Right lobe of liver (tissue), 6 donors: Measurements from ENCODE around the gene ZNF474. TPM values are rescaled to one million over a fixed set of nuclear protein-coding genes. Genes with fewer than 3 reads are reported as not detected.

Source experiments
- ATAC-seq, 4 donors: fragments of 200-7000 bp; cut with Tn5 transposase; one replicate each; pipeline ENCODE4 v1.9.1; 2020; ENCODE audit warnings: mild to moderate bottlenecking in 4 of 4, moderate library complexity in 4 of 4
- DNase-seq, 3 donors: peaks; one replicate each; pipeline ENCODE4 v3.0.0-alpha.2; 2020
- H3K27ac ChIP-seq, 3 donors: fragments of 200-600 bp; one replicate each; pipeline ENCODE4 v1.8.0; 2022
- H3K27me3 ChIP-seq, 2 donors: fragments of 200-600 bp; one replicate each; pipeline ENCODE4 v1.8.0; 2022
- H3K36me3 ChIP-seq, 4 donors: fragments of 200-600 bp; sonication (generic) in 1 of 4; one replicate each; pipeline versions ENCODE4 v1.5.1 to v1.8.0; 2017 to 2022; ENCODE audit warnings: control low read depth in 1 of 4
- H3K4me1 ChIP-seq, 4 donors: fragments of 200-600 bp; sonication (generic) in 1 of 4; one replicate each; pipeline versions ENCODE4 v1.5.1 to v1.8.0; 2017 to 2022; ENCODE audit warnings: control low read depth in 1 of 4
- H3K4me3 ChIP-seq, 3 donors: fragments of 200-600 bp; one replicate each; pipeline ENCODE4 v1.8.0; 2022
- H3K9me3 ChIP-seq, 4 donors: fragments of 200-600 bp; sonication (generic) in 1 of 4; one replicate each; pipeline versions ENCODE4 v1.5.1 to v1.8.0; 2017 to 2022; ENCODE audit warnings: control low read depth in 1 of 4
- POLR2A ChIP-seq: fragments of 450-650 bp; IDR thresholded peaks from one replicate; pipeline ENCODE4 v1.6.1; 2017; ENCODE audit warnings: antibody characterized with exemption, mild to moderate bottlenecking
- WGBS: methylation state at CpG from one replicate; pipeline ENCODE4 v1.1.6; 2018; ENCODE audit warnings: low coverage, low lambda C conversion rate; ENCODE audit not compliant: insufficient coverage; ENCODE audit errors: missing lambda C conversion rate; 5-methylcytosine and 5-hydroxymethylcytosine counted together
- intact Hi-C, 2 donors: fragments of 100-400 bp; cut with DNase I; formaldehyde crosslinking; loops; one replicate each; pipeline versions ENCODE4 v1.11.2 to v1.14.1; 2022
- long read RNA-seq: library from polyadenylated mRNA; unstranded; transcript quantifications from one replicate; pipeline ENCODE4 v2.0.0, GENCODE V29; 2019
- total RNA-seq, 6 experiments: library from RNA; depleted of rRNA in 2 of 6; stranded (reverse); fragments of >200 nt in 2 of 6; fragmentation: NEBNext Ultra II Directional in 3 of 6; extraction: Animal tissue kit (Norgen Biotek cat#: 25700) in 3 of 6; gene quantifications; one replicate each; pipeline versions ENCODE4 v1.1.0 to v1.2.4, GENCODE V29; 2016 to 2023
- TF ChIP-seq, protein P1 (sequence below), 4 donors: fragments of 200-600 bp in 3 of 4; fragments of 450-650 bp in 1 of 4; IDR thresholded peaks; one replicate each; pipeline versions ENCODE4 v1.5.1 to v1.8.0; 2016 to 2022; ENCODE audit warnings: antibody characterized with exemption in 4 of 4, mild to moderate bottlenecking in 2 of 4
- donor health status: DM: no; HTN: yes; CAD: no.
- donor health status: DM: no; HTN: no; CAD: no.
- donor health status: DM: no; HTN: no; CAD: no.
- donor health status: DM: no; HTN: yes; CAD: no.
- donor health status: DM: no; HTN: yes; CAD: no.

Gene ZNF474
- total RNA-seq = under 1 TPM in 1 of 6 experiments, not detected in 5; 0.12 TPM
- long read RNA-seq = 0 reads

DNA sequence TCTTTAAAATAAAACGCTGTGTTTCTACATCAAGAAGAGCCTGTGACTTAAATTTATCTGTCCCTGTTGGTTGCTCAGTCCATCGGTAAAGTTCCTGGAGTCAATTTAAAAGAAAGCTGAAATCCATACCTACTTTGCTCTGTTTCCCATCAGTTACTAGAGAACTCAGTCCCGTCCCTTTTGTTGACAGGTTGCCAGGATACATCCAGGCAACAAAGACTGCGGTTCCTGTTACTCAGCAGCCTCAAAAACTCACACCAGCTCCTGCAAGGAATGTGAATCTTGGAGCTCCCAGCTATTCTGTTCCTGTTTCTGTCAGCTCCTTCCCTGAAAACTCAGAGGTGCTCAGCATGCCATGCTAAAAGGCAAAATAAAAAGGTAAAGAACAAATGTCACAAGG, at the start of gene ZNF474:
Gene ZNF474 (plus strand): TSS at position 241 of the 400 bp plus-strand sequence. CDS start 22,445 bp downstream, outside the sequence.
- TF ChIP-seq POLR2A = no peak
- TF ChIP-seq, protein P1, sequence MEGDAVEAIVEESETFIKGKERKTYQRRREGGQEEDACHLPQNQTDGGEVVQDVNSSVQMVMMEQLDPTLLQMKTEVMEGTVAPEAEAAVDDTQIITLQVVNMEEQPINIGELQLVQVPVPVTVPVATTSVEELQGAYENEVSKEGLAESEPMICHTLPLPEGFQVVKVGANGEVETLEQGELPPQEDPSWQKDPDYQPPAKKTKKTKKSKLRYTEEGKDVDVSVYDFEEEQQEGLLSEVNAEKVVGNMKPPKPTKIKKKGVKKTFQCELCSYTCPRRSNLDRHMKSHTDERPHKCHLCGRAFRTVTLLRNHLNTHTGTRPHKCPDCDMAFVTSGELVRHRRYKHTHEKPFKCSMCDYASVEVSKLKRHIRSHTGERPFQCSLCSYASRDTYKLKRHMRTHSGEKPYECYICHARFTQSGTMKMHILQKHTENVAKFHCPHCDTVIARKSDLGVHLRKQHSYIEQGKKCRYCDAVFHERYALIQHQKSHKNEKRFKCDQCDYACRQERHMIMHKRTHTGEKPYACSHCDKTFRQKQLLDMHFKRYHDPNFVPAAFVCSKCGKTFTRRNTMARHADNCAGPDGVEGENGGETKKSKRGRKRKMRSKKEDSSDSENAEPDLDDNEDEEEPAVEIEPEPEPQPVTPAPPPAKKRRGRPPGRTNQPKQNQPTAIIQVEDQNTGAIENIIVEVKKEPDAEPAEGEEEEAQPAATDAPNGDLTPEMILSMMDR (IDR thresholded peaks at IDR 0.05) = no peak
- intact Hi-C loops = no loop called here
- Histone ChIP-seq H3K36me3 (no peaks in the 10 kb centered on the region), H3K9me3 (no peaks in the 10 kb centered on the region), H3K27me3 (no peaks in the 10 kb centered on the region), H3K4me1 (no peaks in the 10 kb centered on the region), H3K27ac (no peak within 1 kb of the TSS), H3K4me3 (no peak within 1 kb of the TSS)
- ATAC-seq (no peak), DNase-seq (no peak)
- WGBS = 19% methylated on average over 4 of the region's 4 CpGs

DNA sequence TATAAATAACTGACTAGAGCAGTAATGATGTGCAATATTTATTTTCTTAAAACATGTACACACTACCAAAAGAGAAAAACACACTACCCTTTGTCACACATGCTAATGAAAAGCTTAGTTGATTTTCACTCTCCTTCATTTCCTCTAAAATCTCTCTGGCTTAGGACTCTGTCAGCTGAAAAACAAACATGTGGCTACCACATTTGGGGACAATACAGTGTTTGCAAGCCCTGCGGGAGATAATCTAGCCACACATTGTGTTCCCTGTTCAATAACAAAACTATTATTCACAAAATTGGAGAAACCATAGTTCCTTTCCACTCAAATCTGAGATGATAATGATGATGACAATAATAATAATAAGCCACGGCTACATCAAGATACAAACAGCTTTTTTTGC, 47.8 kb upstream of the ZNF474 start:
- Histone ChIP-seq H3K27me3 (peaks cover 0 to 6% of the 10 kb centered on the region in 2 donors), H3K9me3 (no peaks in the 10 kb centered on the region), H3K4me3 (no peak overlapping the region), H3K27ac (no peak overlapping the region), H3K36me3 (no peaks in the 10 kb centered on the region), H3K4me1 (peaks cover 0 to 14% (median 0%) of the 10 kb centered on the region in 4 donors)
- intact Hi-C loops = no loop called here
- WGBS = 57% methylated on average over 2 of the region's 2 CpGs
- TF ChIP-seq, protein P1 (IDR thresholded peaks at IDR 0.05) = no peak
- no peak for TF ChIP-seq POLR2A
- ATAC-seq = no peak
- no peak for DNase-seq

DNA sequence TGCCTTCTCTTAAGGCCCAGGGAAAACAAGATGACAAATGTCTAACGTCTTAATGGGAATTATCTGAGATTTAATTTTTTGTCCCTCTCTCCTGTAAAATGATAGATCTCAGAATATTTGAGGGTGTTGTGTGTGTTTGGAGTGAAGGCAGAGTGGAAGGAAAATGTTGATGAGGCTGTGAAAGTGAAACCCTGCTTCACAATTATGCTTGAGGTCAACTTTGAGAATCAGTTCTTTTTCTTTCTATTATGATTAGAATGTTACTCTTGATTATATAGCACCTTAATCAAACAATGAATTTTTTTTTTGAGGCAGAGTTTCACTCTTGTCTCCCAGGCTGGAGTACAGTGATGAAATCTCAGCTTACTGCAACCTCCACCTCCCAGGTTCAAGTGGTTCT, 45.8 kb upstream of the ZNF474 start:
- Histone ChIP-seq H3K4me1 (no peaks in the 10 kb centered on the region), H3K9me3 (no peaks in the 10 kb centered on the region), H3K27me3 (no peaks in the 10 kb centered on the region), H3K36me3 (no peaks in the 10 kb centered on the region), H3K27ac (no peak overlapping the region), H3K4me3 (no peak overlapping the region)
- TF ChIP-seq, protein P1 (IDR thresholded peaks at IDR 0.05) = no peak
- TF ChIP-seq POLR2A = no peak
- ATAC-seq (no peak), DNase-seq (no peak)
- 78% methylated on average over 1 of the region's 1 CpG for WGBS
- intact Hi-C loops = no loop called here

DNA sequence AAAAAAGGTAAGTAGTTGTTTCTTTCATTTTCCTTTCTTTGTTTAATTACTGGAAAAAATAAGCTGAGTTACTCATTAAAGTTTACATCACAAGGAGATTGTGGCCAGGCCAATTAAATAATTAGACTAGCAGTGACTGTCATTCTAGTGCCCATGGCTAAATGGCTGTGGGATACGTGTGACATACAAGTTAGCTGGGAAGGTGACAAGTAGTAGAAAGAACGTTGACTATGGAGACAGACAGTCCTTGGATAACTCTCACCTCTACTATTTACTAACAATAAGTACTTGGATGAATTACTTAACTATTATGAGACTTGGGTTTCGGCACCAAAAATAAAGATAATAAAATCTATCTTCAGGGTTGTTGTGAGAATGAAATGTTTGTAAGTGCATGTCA, 44.3 kb upstream of the ZNF474 start:
- Histone ChIP-seq H3K4me1 (no peaks in the 10 kb centered on the region), H3K9me3 (no peaks in the 10 kb centered on the region), H3K36me3 (no peaks in the 10 kb centered on the region), H3K4me3 (no peak overlapping the region), H3K27ac (no peak overlapping the region), H3K27me3 (no peaks in the 10 kb centered on the region)
- intact Hi-C loops = no loop called here
- ATAC-seq = no peak
- DNase-seq = no peak
- 69% methylated on average over 3 of the region's 3 CpGs for WGBS
- TF ChIP-seq, protein P1 (IDR thresholded peaks at IDR 0.05) = no peak
- TF ChIP-seq POLR2A = no peak
